A549 (cell line): ENCODE measurements around the gene RASA1. TPM values are rescaled to one million over a fixed set of nuclear protein-coding genes. Genes with fewer than 3 reads are reported as not detected.

Experiments
- ATAC-seq, 2 experiments: fragments of 200-7000 bp in 1 of 2; fragments of >200 bp in 1 of 2; cut with Nextera tagmentation in 1 of 2; cut with Tn5 transposase in 1 of 2; 3 replicates each; pipeline versions ENCODE4 v1.8.0 to v1.9.1; 2018 to 2020; ENCODE audit warnings: mild to moderate bottlenecking in 1 of 2, moderate library complexity in 1 of 2
- CTCF ChIA-PET: fragments of 300-600 bp; sonication (Branson Sonifier 250); formaldehyde crosslinking; extraction: SDS; loops from one replicate; lab custom pipeline; 2021; ENCODE audit warnings: antibody characterized with exemption, inconsistent platforms; lab: Yijun Ruan, JAX
- POLR2A ChIA-PET: fragments of 350-600 bp; formaldehyde crosslinking; extraction: SDS; loops from one replicate; lab custom pipeline; 2021; ENCODE audit warnings: antibody characterized with exemption, inconsistent platforms; lab: Yijun Ruan, JAX
- DNase-seq, 2 experiments: peaks; one replicate each; pipeline versions ENCODE4 v3.0.0 to v3.0.0-alpha.2; 2011 to 2016; ENCODE audit warnings: low read depth in 1 of 2, low spot score in 1 of 2
- FAIRE-seq: peaks from 2 replicates; lab custom pipeline; 2011; peaks lifted over from hg19 to GRCh38; lab: Jason Lieb, UNC
- H3K27ac ChIP-seq, 2 experiments: fragments of >200 bp; sonication (Bioruptor Twin); formaldehyde crosslinking; 3 replicates each; pipeline ENCODE4 v1.5.1; 2016 to 2017
- H3K4me1 ChIP-seq: fragments of >200 bp; sonication (Bioruptor Twin); formaldehyde crosslinking; 3 replicates; pipeline ENCODE4 v1.6.1; 2016
- H3K4me2 ChIP-seq: fragments of >200 bp; sonication (Bioruptor Twin); formaldehyde crosslinking; 3 replicates; pipeline ENCODE4 v1.6.1; 2016
- H3K4me3 ChIP-seq: fragments of >200 bp; sonication (Bioruptor Twin); formaldehyde crosslinking; 3 replicates; pipeline ENCODE4 v1.5.1; 2016
- H3K9me3 ChIP-seq: fragments of >200 bp; sonication (Bioruptor Twin); formaldehyde crosslinking; 3 replicates; pipeline ENCODE4 v1.6.1; 2016
- BHLHE40 ChIP-seq: IDR thresholded peaks from 2 replicates; pipeline ENCODE4 v1.6.1; 2012; ENCODE audit warnings: low read depth, low read length, inconsistent platforms
- CHD2 ChIP-seq: fragments of 150-350 bp; IDR thresholded peaks from 2 replicates; pipeline ENCODE4 v1.6.1; 2014; ENCODE audit warnings: low read length; ENCODE audit not compliant: partially characterized antibody
- EHF ChIP-seq: fragments of 250-450 bp; sonication (Bioruptor Pico); IDR thresholded peaks from 2 replicates; pipeline ENCODE4 v1.5.0; 2020; ENCODE audit warnings: mild to moderate bottlenecking
- EHMT2 ChIP-seq: fragments of 200-600 bp; sonication (generic); IDR thresholded peaks from 2 replicates; pipeline ENCODE4 v1.6.1; 2016; ENCODE audit warnings: antibody characterized with exemption, low read depth, mild to moderate bottlenecking, moderate library complexity
- EP300 ChIP-seq, 2 experiments: fragments of >200 bp; sonication (Bioruptor Twin); formaldehyde crosslinking; IDR thresholded peaks; 2 replicates in 1 of 2; 3 replicates in 1 of 2; pipeline ENCODE4 v1.6.1; 2016 to 2017
- ESRRA ChIP-seq: fragments of 150-350 bp; IDR thresholded peaks from 2 replicates; pipeline ENCODE4 v1.6.1; 2014; ENCODE audit warnings: mild to moderate bottlenecking, low read length, borderline replicate concordance
- FOSL2 ChIP-seq, 2 experiments: fragments of 450-650 bp in 1 of 2; fragments of >200 bp in 1 of 2; sonication (Bioruptor Twin) in 1 of 2; formaldehyde crosslinking; IDR thresholded peaks; 2 replicates each; pipeline versions ENCODE4 v1.5.0 to v1.6.1; 2016 to 2020; ENCODE audit warnings: mild to moderate bottlenecking in 1 of 2, moderate library complexity in 1 of 2
- FOXS1 ChIP-seq: fragments of 250-450 bp; sonication (Bioruptor Pico); IDR thresholded peaks from 2 replicates; pipeline ENCODE4 v1.5.0; 2020; ENCODE audit warnings: mild to moderate bottlenecking, moderate library complexity
- HDAC2 ChIP-seq: fragments of 200-600 bp; sonication (generic); IDR thresholded peaks from 2 replicates; pipeline ENCODE4 v1.6.1; 2016
- HEYL ChIP-seq: fragments of 250-450 bp; sonication (Bioruptor Pico); IDR thresholded peaks from 2 replicates; pipeline ENCODE4 v1.8.0; 2021; ENCODE audit warnings: mild to moderate bottlenecking, moderate library complexity
- HOXA7 ChIP-seq: fragments of 250-450 bp; sonication (Bioruptor Pico); IDR thresholded peaks from 2 replicates; pipeline ENCODE4 v1.5.0; 2020; ENCODE audit warnings: mild to moderate bottlenecking, moderate library complexity
- HOXB13 ChIP-seq: fragments of 250-450 bp; sonication (Bioruptor Pico); IDR thresholded peaks from 2 replicates; pipeline ENCODE4 v1.5.0; 2020; ENCODE audit warnings: low read depth, mild to moderate bottlenecking, moderate library complexity
- JUNB ChIP-seq: fragments of >200 bp; sonication (Bioruptor Twin); formaldehyde crosslinking; IDR thresholded peaks from 2 replicates; pipeline ENCODE4 v1.6.1; 2016
- KDM5A ChIP-seq: fragments of 200-600 bp; sonication (generic); IDR thresholded peaks from 2 replicates; pipeline ENCODE4 v1.6.1; 2016; ENCODE audit warnings: antibody characterized with exemption, mild to moderate bottlenecking
- MAFK ChIP-seq: fragments of 450-650 bp; IDR thresholded peaks from 2 replicates; pipeline ENCODE4 v1.6.1; 2014; ENCODE audit not compliant: partially characterized antibody
- MAZ ChIP-seq: fragments of 150-350 bp; IDR thresholded peaks from 2 replicates; pipeline ENCODE4 v1.6.1; 2014; ENCODE audit warnings: antibody characterized with exemption, low read depth, low read length, borderline replicate concordance
- MYC ChIP-seq: IDR thresholded peaks from 2 replicates; pipeline ENCODE4 v1.6.1; 2012; ENCODE audit warnings: mild to moderate bottlenecking, inconsistent platforms, low read length, improper control_type of control experiment, borderline replicate concordance
- NPAS2 ChIP-seq: fragments of 250-450 bp; sonication (Bioruptor Pico); IDR thresholded peaks from 2 replicates; pipeline ENCODE4 v1.8.0; 2022; ENCODE audit warnings: mild to moderate bottlenecking, moderate library complexity, borderline replicate concordance
- POLR2A ChIP-seq: IDR thresholded peaks from 2 replicates; pipeline ENCODE4 v1.6.1; 2012; ENCODE audit warnings: mild to moderate bottlenecking, low read length
- RFX5 ChIP-seq: fragments of 450-650 bp; IDR thresholded peaks from 2 replicates; pipeline ENCODE4 v1.7.1; 2014; ENCODE audit warnings: antibody characterized with exemption, mild to moderate bottlenecking, moderate library complexity
- ZC3H11A ChIP-seq: fragments of 450-650 bp; IDR thresholded peaks from 2 replicates; pipeline ENCODE4 v1.6.1; 2014; ENCODE audit warnings: antibody characterized with exemption, mild to moderate bottlenecking
- ZFP36 ChIP-seq: fragments of 450-650 bp; IDR thresholded peaks from 2 replicates; pipeline ENCODE4 v1.6.1; 2014; ENCODE audit warnings: borderline replicate concordance; ENCODE audit not compliant: partially characterized antibody
- ZNF302 ChIP-seq: fragments of 250-450 bp; sonication (Bioruptor Pico); IDR thresholded peaks from 2 replicates; pipeline ENCODE4 v1.9.0; 2021; ENCODE audit warnings: inconsistent platforms, mild to moderate bottlenecking, moderate library complexity
- WGBS: methylation state at CpG from one replicate; pipeline ENCODE4 v1.1.6; 2017; ENCODE audit errors: missing lambda C conversion rate; 5-methylcytosine and 5-hydroxymethylcytosine counted together
- polyA plus RNA-seq, 4 experiments: library from polyadenylated mRNA; depleted of rRNA in 3 of 4; stranded (reverse); fragments of >200 nt; fragmentation: RNase III in 1 of 4; extraction: RNeasy Plus Mini Kit Qiagen cat#74134 plus additional on column Dnase treatment in 1 of 4; gene quantifications; 2 replicates in 3 of 4; 3 replicates in 1 of 4; pipeline ENCODE4 v1.2.3, GENCODE V29; 2011 to 2017
- TF ChIP-seq, protein P1 (sequence below): fragments of >200 bp; sonication (Bioruptor Twin); formaldehyde crosslinking; IDR thresholded peaks from 2 replicates; pipeline ENCODE4 v1.6.1; 2016
- TF ChIP-seq, protein P2 (sequence below): IDR thresholded peaks from 2 replicates; pipeline ENCODE4 v1.6.1; 2012
- TF ChIP-seq, protein P3 (sequence below): fragments of 250-450 bp; sonication (Bioruptor Pico); IDR thresholded peaks from 2 replicates; pipeline ENCODE4 v1.5.0; 2020; ENCODE audit warnings: low read depth, mild to moderate bottlenecking, moderate library complexity
- TF ChIP-seq, protein P4 (sequence below): IDR thresholded peaks from 2 replicates; pipeline ENCODE4 v1.6.1; 2012
- TF ChIP-seq, protein P5 (sequence below): fragments of 200-600 bp; sonication (generic); IDR thresholded peaks from 2 replicates; pipeline ENCODE4 v1.6.1; 2016; ENCODE audit warnings: antibody characterized with exemption, mild to moderate bottlenecking, moderate library complexity

The RASA1 gene
- polyA plus RNA-seq, 2 of the 4 experiments (the other 2 are of a cell fraction) = 18.3 to 41.5 TPM

DNA sequence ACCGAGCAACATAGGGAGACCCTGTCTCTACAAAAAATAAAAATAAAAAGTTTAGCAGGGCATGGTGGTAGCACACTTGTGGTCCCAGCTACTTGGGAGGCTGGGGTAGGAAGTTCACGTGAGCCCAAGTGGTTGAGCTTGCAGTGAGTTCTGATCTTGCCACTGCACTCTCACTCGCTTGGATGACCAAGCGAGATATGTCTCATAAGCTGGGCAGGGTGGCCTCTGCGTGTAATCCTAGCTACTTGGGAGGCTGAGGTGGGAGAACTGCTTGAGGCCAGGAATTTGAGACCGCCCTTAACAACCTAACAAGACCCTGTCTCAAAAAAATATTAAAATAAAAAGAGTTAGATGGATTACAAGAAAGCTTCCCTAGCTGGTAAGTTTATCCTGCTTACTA lies 32.5 kb downstream of the RASA1 start:
- WGBS = 70% methylated on average over 6 of the region's 6 CpGs
- Histone ChIP-seq H3K9me3 (no peaks in the 10 kb centered on the region), H3K4me2 (peak overlapping the region; percentile 44)
- no peak for FAIRE-seq
- ATAC-seq = peak in 1 of 2 experiments; percentile 52; a peak in 3 of 6 replicates
- POLR2A ChIA-PET = interaction anchor here (1.7 kb wide), 1 partner anchor 32 kb away, joined by 12 read pairs; the partner anchor contains the start of gene RASA1
- TF ChIP-seq RFX5 (no peak), ZNF302 (CRISPR knock-in tag) (no peak), HDAC2 (no peak), ESRRA (no peak)
- TF ChIP-seq, protein P1, sequence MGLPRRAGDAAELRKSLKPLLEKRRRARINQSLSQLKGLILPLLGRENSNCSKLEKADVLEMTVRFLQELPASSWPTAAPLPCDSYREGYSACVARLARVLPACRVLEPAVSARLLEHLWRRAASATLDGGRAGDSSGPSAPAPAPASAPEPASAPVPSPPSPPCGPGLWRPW = no peak
- TF ChIP-seq, all 56 proteins: peak for 0
- peak overlapping the region; percentile 36 to 71; a peak in 5 of 6 replicates for H3K27ac ChIP-seq
- H3K4me1 ChIP-seq = peaks cover 50% of the 10 kb centered on the region
- DNase-seq = no peak
- CTCF ChIA-PET = no interaction called here
- no peak overlapping the region for H3K4me3 ChIP-seq

DNA sequence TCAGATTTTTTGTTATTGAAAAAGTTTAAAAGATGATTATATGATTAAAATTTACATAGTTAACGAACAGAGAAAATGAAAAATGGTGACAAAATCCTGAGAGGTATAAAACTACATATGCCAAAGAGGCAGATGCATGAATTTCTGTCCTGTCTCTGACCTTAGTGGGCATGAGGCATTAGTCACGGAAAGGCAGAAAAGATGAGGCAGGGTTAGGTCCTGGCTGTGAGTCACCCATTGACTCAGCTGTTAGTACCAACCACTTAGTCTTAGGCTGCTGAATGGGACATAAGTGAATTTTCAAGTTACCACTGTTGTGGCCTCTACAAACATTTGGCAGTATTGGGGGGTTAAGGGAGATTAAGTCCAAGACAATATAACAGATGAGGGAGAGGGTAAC lies 33.1 kb downstream of the RASA1 start:
- peaks cover 50% of the 10 kb centered on the region for H3K4me1 ChIP-seq
- ATAC-seq = peak; percentile 100
- CTCF ChIA-PET = no interaction called here

More for the DNA sequence above, 33.1 kb downstream of the RASA1 start:
- peak; percentile 73 to 82 for DNase-seq
- Histone ChIP-seq H3K9me3 (no peaks in the 10 kb centered on the region), H3K4me3 (no peak overlapping the region), H3K27ac (peak overlapping the region; percentile 36 to 49; a peak in 3 of 6 replicates), H3K4me2 (peak overlapping the region; percentile 44)
- TF ChIP-seq ZFP36 (no peak), EHF (CRISPR knock-in tag) (no peak), FOXS1 (no peak), HOXB13 (CRISPR knock-in tag) (no peak), MYC (no peak), MAFK (peak; percentile 65), FOSL2 (IDR thresholded peaks at IDR 0.05) (peak; percentile 84), FOSL2 (CRISPR knock-in tag; IDR thresholded peaks at IDR 0.05) (peak; percentile 95), JUNB (peak; percentile 58), POLR2A (no peak), EHMT2 (no peak), MAZ (no peak), ZC3H11A (no peak), NPAS2 (CRISPR knock-in tag) (no peak), HOXA7 (CRISPR knock-in tag) (no peak), CHD2 (no peak), KDM5A (no peak), HEYL (CRISPR knock-in tag) (no peak), BHLHE40 (no peak), RFX5 (no peak), EP300 (IDR thresholded peaks at IDR 0.05) (no peak)
- TF ChIP-seq, protein P2, sequence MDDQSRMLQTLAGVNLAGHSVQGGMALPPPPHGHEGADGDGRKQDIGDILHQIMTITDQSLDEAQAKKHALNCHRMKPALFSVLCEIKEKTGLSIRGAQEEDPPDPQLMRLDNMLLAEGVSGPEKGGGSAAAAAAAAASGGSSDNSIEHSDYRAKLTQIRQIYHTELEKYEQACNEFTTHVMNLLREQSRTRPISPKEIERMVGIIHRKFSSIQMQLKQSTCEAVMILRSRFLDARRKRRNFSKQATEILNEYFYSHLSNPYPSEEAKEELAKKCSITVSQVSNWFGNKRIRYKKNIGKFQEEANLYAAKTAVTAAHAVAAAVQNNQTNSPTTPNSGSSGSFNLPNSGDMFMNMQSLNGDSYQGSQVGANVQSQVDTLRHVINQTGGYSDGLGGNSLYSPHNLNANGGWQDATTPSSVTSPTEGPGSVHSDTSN = peak; percentile 66
- TF ChIP-seq, protein P3, sequence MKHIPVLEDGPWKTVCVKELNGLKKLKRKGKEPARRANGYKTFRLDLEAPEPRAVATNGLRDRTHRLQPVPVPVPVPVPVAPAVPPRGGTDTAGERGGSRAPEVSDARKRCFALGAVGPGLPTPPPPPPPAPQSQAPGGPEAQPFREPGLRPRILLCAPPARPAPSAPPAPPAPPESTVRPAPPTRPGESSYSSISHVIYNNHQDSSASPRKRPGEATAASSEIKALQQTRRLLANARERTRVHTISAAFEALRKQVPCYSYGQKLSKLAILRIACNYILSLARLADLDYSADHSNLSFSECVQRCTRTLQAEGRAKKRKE (CRISPR knock-in tag) = no peak
- TF ChIP-seq, protein P4, sequence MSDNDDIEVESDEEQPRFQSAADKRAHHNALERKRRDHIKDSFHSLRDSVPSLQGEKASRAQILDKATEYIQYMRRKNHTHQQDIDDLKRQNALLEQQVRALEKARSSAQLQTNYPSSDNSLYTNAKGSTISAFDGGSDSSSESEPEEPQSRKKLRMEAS = 0 out of 2 replicates have a peak, but pooled peaks have one; percentile 39
- TF ChIP-seq, protein P5, sequence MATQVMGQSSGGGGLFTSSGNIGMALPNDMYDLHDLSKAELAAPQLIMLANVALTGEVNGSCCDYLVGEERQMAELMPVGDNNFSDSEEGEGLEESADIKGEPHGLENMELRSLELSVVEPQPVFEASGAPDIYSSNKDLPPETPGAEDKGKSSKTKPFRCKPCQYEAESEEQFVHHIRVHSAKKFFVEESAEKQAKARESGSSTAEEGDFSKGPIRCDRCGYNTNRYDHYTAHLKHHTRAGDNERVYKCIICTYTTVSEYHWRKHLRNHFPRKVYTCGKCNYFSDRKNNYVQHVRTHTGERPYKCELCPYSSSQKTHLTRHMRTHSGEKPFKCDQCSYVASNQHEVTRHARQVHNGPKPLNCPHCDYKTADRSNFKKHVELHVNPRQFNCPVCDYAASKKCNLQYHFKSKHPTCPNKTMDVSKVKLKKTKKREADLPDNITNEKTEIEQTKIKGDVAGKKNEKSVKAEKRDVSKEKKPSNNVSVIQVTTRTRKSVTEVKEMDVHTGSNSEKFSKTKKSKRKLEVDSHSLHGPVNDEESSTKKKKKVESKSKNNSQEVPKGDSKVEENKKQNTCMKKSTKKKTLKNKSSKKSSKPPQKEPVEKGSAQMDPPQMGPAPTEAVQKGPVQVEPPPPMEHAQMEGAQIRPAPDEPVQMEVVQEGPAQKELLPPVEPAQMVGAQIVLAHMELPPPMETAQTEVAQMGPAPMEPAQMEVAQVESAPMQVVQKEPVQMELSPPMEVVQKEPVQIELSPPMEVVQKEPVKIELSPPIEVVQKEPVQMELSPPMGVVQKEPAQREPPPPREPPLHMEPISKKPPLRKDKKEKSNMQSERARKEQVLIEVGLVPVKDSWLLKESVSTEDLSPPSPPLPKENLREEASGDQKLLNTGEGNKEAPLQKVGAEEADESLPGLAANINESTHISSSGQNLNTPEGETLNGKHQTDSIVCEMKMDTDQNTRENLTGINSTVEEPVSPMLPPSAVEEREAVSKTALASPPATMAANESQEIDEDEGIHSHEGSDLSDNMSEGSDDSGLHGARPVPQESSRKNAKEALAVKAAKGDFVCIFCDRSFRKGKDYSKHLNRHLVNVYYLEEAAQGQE = no peak
- WGBS = 8% methylated on average over 2 of the region's 2 CpGs
- POLR2A ChIA-PET = interaction anchor here (1.7 kb wide), 1 partner anchor 33 kb away, joined by 12 read pairs; the partner anchor contains the start of gene RASA1
- peak; percentile 98 for FAIRE-seq
